HG02763 (cell line): ENCODE data around the gene KLHL3.

Experiments
- ATAC-seq: cut with Tn5 transposase; IDR thresholded peaks from one replicate; pipeline ENCODE4 v1.9.1; 2021; ENCODE audit warnings: mild to moderate bottlenecking, moderate library complexity; ENCODE audit not compliant: unreplicated experiment

The KLHL3 gene

GRCh38 chr5:137712139-137712667, 23.7 kb downstream of the KLHL3 start:
- no peak for ATAC-seq

- ATAC-seq: no peak
These were observed 25.8 kb downstream of the KLHL3 start for GRCh38 chr5:137710086-137710485.

GRCh38 chr5:137708796-137709559, 26.9 kb downstream of the KLHL3 start:
- ATAC-seq: no peak

- ATAC-seq: no peak
These were observed 27.8 kb downstream of the KLHL3 start for GRCh38 chr5:137708062-137708461.

- no peak for ATAC-seq
These were observed 29.0 kb downstream of the KLHL3 start for GRCh38 chr5:137706841-137707240.

- ATAC-seq: no peak
These were observed 30.8 kb downstream of the KLHL3 start for GRCh38 chr5:137705106-137705505.

- no peak for ATAC-seq
These were observed 32.3 kb downstream of the KLHL3 start for GRCh38 chr5:137703565-137703964.

- ATAC-seq: no peak
These were observed 35.6 kb downstream of the KLHL3 start for GRCh38 chr5:137700282-137700680.

GRCh38 chr5:137699336-137700281, 36.3 kb downstream of the KLHL3 start:
- no peak for ATAC-seq

GRCh38 chr5:137696481-137696880, 39.4 kb downstream of the KLHL3 start:
- no peak for ATAC-seq

- no peak for ATAC-seq
These were observed 40.0 kb downstream of the KLHL3 start for GRCh38 chr5:137695651-137696428.

- no peak for ATAC-seq
These were observed 41.8 kb downstream of the KLHL3 start for GRCh38 chr5:137693951-137694721.

GRCh38 chr5:137693307-137693950, 42.5 kb downstream of the KLHL3 start:
- ATAC-seq: no peak

GRCh38 chr5:137689306-137689705, 46.6 kb downstream of the KLHL3 start:
- no peak for ATAC-seq

GRCh38 chr5:137688210-137688840, 47.6 kb downstream of the KLHL3 start:
- ATAC-seq: no peak

- ATAC-seq: no peak
These were observed 51.1 kb downstream of the KLHL3 start for GRCh38 chr5:137684761-137685160.

GRCh38 chr5:137681191-137681590, 54.7 kb downstream of the KLHL3 start:
- ATAC-seq: no peak

GRCh38 chr5:137679910-137680309, 56.0 kb downstream of the KLHL3 start:
- no peak for ATAC-seq

GRCh38 chr5:137679195-137679594, 56.7 kb downstream of the KLHL3 start:
- no peak for ATAC-seq
